ENCODE measurements around the gene TUT1.

DNA sequence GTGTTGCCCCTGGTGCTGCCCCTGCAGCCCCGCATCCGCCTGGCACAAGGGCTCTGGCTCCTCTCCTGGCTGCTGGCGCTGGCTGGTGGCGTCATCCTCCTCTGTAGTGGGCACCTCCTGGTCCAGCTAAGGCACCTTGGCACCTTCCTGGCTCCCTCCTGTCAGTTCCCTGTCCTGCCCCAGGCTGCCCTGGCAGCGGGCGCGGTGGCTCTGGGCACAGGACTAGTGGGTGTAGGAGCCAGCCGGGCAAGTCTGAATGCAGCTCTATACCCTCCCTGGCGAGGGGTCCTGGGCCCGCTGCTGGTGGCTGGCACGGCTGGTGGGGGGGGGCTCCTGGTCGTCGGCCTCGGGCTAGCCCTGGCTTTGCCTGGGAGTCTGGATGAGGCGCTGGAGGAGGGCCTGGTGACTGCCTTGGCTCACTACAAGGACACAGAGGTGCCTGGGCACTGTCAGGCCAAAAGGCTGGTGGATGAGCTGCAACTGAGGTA lies 22.0 kb upstream of the TUT1 start:
- TF ChIP-seq, protein P1, sequence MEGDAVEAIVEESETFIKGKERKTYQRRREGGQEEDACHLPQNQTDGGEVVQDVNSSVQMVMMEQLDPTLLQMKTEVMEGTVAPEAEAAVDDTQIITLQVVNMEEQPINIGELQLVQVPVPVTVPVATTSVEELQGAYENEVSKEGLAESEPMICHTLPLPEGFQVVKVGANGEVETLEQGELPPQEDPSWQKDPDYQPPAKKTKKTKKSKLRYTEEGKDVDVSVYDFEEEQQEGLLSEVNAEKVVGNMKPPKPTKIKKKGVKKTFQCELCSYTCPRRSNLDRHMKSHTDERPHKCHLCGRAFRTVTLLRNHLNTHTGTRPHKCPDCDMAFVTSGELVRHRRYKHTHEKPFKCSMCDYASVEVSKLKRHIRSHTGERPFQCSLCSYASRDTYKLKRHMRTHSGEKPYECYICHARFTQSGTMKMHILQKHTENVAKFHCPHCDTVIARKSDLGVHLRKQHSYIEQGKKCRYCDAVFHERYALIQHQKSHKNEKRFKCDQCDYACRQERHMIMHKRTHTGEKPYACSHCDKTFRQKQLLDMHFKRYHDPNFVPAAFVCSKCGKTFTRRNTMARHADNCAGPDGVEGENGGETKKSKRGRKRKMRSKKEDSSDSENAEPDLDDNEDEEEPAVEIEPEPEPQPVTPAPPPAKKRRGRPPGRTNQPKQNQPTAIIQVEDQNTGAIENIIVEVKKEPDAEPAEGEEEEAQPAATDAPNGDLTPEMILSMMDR (IDR thresholded peaks at IDR 0.05) = no peak
- TF ChIP-seq POLR2A (IDR thresholded peaks at IDR 0.05) = no peak
